HepG2 (cell line): ENCODE results near the gene LSM6. TPM values are rescaled to one million over a fixed set of nuclear protein-coding genes. Genes with fewer than 3 reads are reported as not detected.

Experiments used
- ATAC-seq: fragments of 200-7000 bp; cut with Tn5 transposase; 3 replicates; pipeline ENCODE4 v1.9.1; 2020; ENCODE audit warnings: mild to moderate bottlenecking, moderate library complexity
- BruUV-seq: library from RNA; stranded (reverse); fragments of 400-500 nt; replicated peaks from 2 replicates; lab custom pipeline; 2021; lab: Mats Ljungman, UMichigan
- CTCF ChIA-PET: fragments of 300-600 bp; formaldehyde crosslinking; extraction: SDS; loops from one replicate; lab custom pipeline; 2021; ENCODE audit warnings: low total read pairs, inconsistent platforms, low intra/inter-chr PET ratio; lab: Yijun Ruan, JAX
- POLR2A ChIA-PET: fragments of 350-600 bp; sonication (Branson Sonifier 250); formaldehyde crosslinking; loops from one replicate; lab custom pipeline; 2020; ENCODE audit warnings: antibody characterized with exemption, inconsistent platforms; lab: Yijun Ruan, JAX
- DNase-seq: peaks from one replicate; pipeline ENCODE4 v3.0.0-alpha.2; 2015; ENCODE audit warnings: low spot score
- FAIRE-seq: peaks from 3 replicates; lab custom pipeline; 2011; peaks lifted over from hg19 to GRCh38; lab: Jason Lieb, UNC
- H2AFZ ChIP-seq: one replicate; pipeline ENCODE4 v1.6.1; 2011; ENCODE audit warnings: low read length, inconsistent platforms
- H3K27ac ChIP-seq: fragments of 300-600 bp; 3 replicates; pipeline ENCODE4 v1.8.0; 2011; ENCODE audit warnings: mixed run types, mild to moderate bottlenecking, mixed read lengths, low read length, inconsistent platforms; ENCODE audit not compliant: insufficient read depth; ENCODE audit errors: extremely low read length
- H3K27me3 ChIP-seq, 2 experiments: fragments of 200-600 bp in 1 of 2; 2 replicates in 1 of 2; 3 replicates in 1 of 2; pipeline versions ENCODE4 v1.6.0 to v1.8.0; 2011; ENCODE audit warnings: low read length in 2 of 2, mild to moderate bottlenecking in 2 of 2, moderate library complexity in 2 of 2, inconsistent platforms in 1 of 2; ENCODE audit not compliant: insufficient read depth in 2 of 2, control insufficient read depth in 1 of 2
- H3K36me3 ChIP-seq, 2 experiments: fragments of 200-600 bp in 1 of 2; replicated peaks in 1 of 2; 2 replicates in 1 of 2; 3 replicates in 1 of 2; pipeline versions ENCODE4 v1.5.1 to v1.8.0; 2011; ENCODE audit warnings: low read length in 2 of 2, inconsistent platforms in 1 of 2; ENCODE audit not compliant: insufficient read depth in 2 of 2, control insufficient read depth in 1 of 2
- H3K4me1 ChIP-seq: 2 replicates; pipeline ENCODE4 v1.5.1; 2012; ENCODE audit warnings: low read length, inconsistent platforms; ENCODE audit not compliant: insufficient read depth
- H3K4me2 ChIP-seq: 2 replicates; pipeline ENCODE4 v1.6.0; 2011; ENCODE audit warnings: low read depth, low read length, inconsistent platforms
- H3K4me3 ChIP-seq, 3 experiments: fragments of 200-600 bp in 1 of 3; sonication (generic), shearing (Covaris generic) in 1 of 3; replicated peaks in 1 of 3; 2 replicates each; pipeline ENCODE4 v1.5.1; 2011 to 2016; ENCODE audit warnings: low read length in 3 of 3, inconsistent platforms in 2 of 3, low read depth in 2 of 3, mild to moderate bottlenecking in 2 of 3, control low read depth in 1 of 3, mixed read lengths in 1 of 3; ENCODE audit not compliant: insufficient read depth in 1 of 3
- H3K79me2 ChIP-seq: one replicate; pipeline ENCODE4 v1.6.1; 2011; ENCODE audit warnings: low read length, inconsistent platforms; ENCODE audit not compliant: insufficient read depth
- H3K9ac ChIP-seq: 2 replicates; pipeline ENCODE4 v1.6.0; 2011; ENCODE audit warnings: mild to moderate bottlenecking, low read depth, low read length, inconsistent platforms; ENCODE audit not compliant: insufficient read depth
- H3K9me3 ChIP-seq: 2 replicates; pipeline ENCODE4 v1.5.1; 2012; ENCODE audit warnings: mild to moderate bottlenecking, low read length
- H4K20me1 ChIP-seq: 2 replicates; pipeline ENCODE4 v1.6.0; 2011; ENCODE audit warnings: inconsistent platforms, mild to moderate bottlenecking, low read length, moderate library complexity; ENCODE audit not compliant: insufficient read depth
- AGO1 ChIP-seq: fragments of 200-400 bp; formaldehyde crosslinking; IDR thresholded peaks from 2 replicates; pipeline ENCODE4 v1.6.1; 2017; ENCODE audit warnings: mild to moderate bottlenecking, low read depth, low read length, moderate library complexity; ENCODE audit not compliant: poor library complexity, severe bottlenecking
- HHEX ChIP-seq: IDR thresholded peaks from 2 replicates; pipeline ENCODE4 v1.6.1; 2016; ENCODE audit warnings: control low read depth
- NCOR1 ChIP-seq: fragments of 200-600 bp; sonication (generic); IDR thresholded peaks from 2 replicates; pipeline ENCODE4 v1.7.0; 2017; ENCODE audit warnings: antibody characterized with exemption, low read length, borderline replicate concordance
- RARA ChIP-seq: IDR thresholded peaks from 2 replicates; pipeline ENCODE4 v1.6.1; 2016; ENCODE audit warnings: missing genetic modification reagents, missing compliant biosample characterization
- SP4 ChIP-seq: sonication (generic); formaldehyde crosslinking; IDR thresholded peaks from 2 replicates; pipeline ENCODE4 v1.8.1; 2023; ENCODE audit warnings: mild to moderate bottlenecking, missing genetic modification reagents
- THAP11 ChIP-seq: IDR thresholded peaks from 2 replicates; pipeline ENCODE4 v1.6.1; 2016; ENCODE audit warnings: missing biosample characterization, missing genetic modification reagents
- ZNF20 ChIP-seq: sonication (generic); formaldehyde crosslinking; IDR thresholded peaks from 2 replicates; pipeline ENCODE4 v1.4.0; 2020; ENCODE audit warnings: mild to moderate bottlenecking, moderate library complexity, missing genetic modification reagents
- ZNF652 ChIP-seq: IDR thresholded peaks from 2 replicates; pipeline ENCODE4 v1.6.1; 2016; ENCODE audit warnings: low read depth, borderline replicate concordance
- ZNF674 ChIP-seq: sonication (generic); formaldehyde crosslinking; IDR thresholded peaks from 2 replicates; pipeline ENCODE4 v1.5.0; 2020; ENCODE audit warnings: low read depth, mild to moderate bottlenecking, missing genetic modification reagents
- WGBS: methylation state at CpG from one replicate; pipeline ENCODE4 v1.1.6; 2017; ENCODE audit warnings: low lambda C conversion rate; 5-methylcytosine and 5-hydroxymethylcytosine counted together
- in situ Hi-C: cut with HindIII; loops from 2 replicates; pipeline ENCODE4 v1.10.0; 2017; ENCODE audit warnings: low pct_unique_long_range_greater_than_20kb; ENCODE audit not compliant: extremely low pct_ligation_motif_present
- intact Hi-C: fragments of 100-400 bp; cut with micrococcal nuclease; formaldehyde crosslinking; loops from one replicate; pipeline ENCODE4 v1.10.0; 2022; ENCODE audit not compliant: unreplicated experiment
- polyA plus RNA-seq, 8 experiments: library from polyadenylated mRNA; depleted of rRNA in 3 of 8; stranded (reverse) in 7 of 8; unstranded in 1 of 8; fragments of >200 nt; fragmentation: Illumina TruSeq in 4 of 8; extraction: Trizol in 4 of 8; gene quantifications; 2 replicates each; pipeline versions ENCODE4 v1.2.1 to v1.2.3, GENCODE V29; 2011 to 2016; ENCODE audit warnings: low read depth in 4 of 8, missing spikeins in 1 of 8, mixed read lengths in 1 of 8; ENCODE audit not compliant: insufficient read depth in 1 of 8
- total RNA-seq, 5 experiments: library from RNA; depleted of rRNA; stranded (reverse); fragments of >200 nt; fragmentation: Illumina TruSeq; extraction: Trizol; gene quantifications; 2 replicates each; pipeline ENCODE4 v1.2.3, GENCODE V29; 2016; ENCODE audit warnings: low read depth in 1 of 5
- TF ChIP-seq, protein P1 (sequence below): sonication (generic); formaldehyde crosslinking; conservative IDR thresholded peaks from 2 replicates; pipeline ENCODE4 v1.4.0; 2020; ENCODE audit warnings: missing genetic modification reagents

Gene LSM6
- total and polyA plus RNA-seq, 2 of the 13 experiments (the other 11 are each of a cell fraction or from before 2014, with no cell fraction given), result 14.6 to 83.3 TPM

DNA sequence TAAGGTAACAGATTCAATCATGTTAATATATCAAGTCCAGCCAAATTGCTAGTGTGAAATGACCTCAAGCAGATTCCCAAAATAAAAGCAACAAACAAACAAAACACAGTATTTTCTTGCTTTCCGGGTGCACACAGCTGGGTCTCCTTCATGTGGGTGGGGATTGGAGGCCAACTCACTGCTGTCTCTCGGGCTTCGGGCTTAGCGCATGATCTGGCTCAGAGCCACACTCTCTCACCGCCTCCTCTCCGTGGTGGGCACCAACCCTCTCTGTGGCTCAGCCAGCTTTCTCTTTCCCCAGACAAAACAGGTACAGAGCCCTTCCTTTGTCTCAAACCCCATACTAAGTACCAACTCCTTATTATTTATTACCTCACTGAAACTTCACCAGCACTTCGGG, 35.9 kb downstream of the LSM6 start:
- no TSS peak for BruUV-seq

DNA sequence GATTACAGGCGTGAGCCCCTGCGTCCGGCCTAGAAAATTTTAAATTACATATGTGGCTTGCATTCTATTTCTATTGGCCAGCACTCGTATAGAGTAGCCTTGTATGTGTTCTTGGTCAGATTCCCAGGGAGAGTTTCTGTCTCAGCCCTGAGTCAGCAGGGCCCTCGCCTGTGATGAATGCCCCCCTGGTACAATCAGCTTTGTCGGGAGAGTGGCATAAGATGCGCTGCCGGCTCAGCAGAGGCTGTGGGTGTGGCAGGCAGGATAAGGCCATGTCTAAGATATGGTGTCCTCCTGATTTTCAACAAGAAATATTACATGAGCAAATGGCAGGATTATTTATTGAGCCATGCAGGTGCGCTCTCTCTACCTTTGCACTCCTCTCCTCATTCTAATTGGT, 37.3 kb downstream of the LSM6 start:
- WGBS, result 43% methylated on average over 9 of the region's 9 CpGs
- ATAC-seq (no peak), DNase-seq (no peak), FAIRE-seq (no peak)
- no peaks in the 10 kb centered on the region for H3K79me2 ChIP-seq
- no peak overlapping the region for H3K4me2 ChIP-seq
- in situ Hi-C loops (no loop called here), intact Hi-C loops (no loop called here)
- CTCF ChIA-PET, result no interaction called here
- H3K4me1 ChIP-seq, result no peaks in the 10 kb centered on the region
- no peak for TF ChIP-seq SP4 (CRISPR knock-in tag)
- TF ChIP-seq ZNF20 (CRISPR knock-in tag), result no peak
- no peak for TF ChIP-seq THAP11 (CRISPR knock-in tag)
- TF ChIP-seq, protein P1, sequence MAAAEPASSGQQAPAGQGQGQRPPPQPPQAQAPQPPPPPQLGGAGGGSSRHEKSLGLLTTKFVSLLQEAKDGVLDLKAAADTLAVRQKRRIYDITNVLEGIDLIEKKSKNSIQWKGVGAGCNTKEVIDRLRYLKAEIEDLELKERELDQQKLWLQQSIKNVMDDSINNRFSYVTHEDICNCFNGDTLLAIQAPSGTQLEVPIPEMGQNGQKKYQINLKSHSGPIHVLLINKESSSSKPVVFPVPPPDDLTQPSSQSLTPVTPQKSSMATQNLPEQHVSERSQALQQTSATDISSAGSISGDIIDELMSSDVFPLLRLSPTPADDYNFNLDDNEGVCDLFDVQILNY, result no peak
- no peak for TF ChIP-seq ZNF652 (CRISPR knock-in tag)
- TF ChIP-seq AGO1, result no peak
- TF ChIP-seq NCOR1, result no peak
- TF ChIP-seq HHEX (CRISPR knock-in tag), result no peak
- no peak for TF ChIP-seq RARA
- H3K9ac ChIP-seq, result no peak overlapping the region
- no peaks in the 10 kb centered on the region for H3K36me3 ChIP-seq
- no TSS peak for BruUV-seq
- H3K9me3 ChIP-seq, result no peaks in the 10 kb centered on the region
- no peak overlapping the region for H2AFZ ChIP-seq
- H3K4me3 ChIP-seq, result no peak overlapping the region
- no peak overlapping the region for H3K27ac ChIP-seq
- no peaks in the 10 kb centered on the region for H4K20me1 ChIP-seq
- POLR2A ChIA-PET, result no interaction called here
- H3K27me3 ChIP-seq, result no peaks in the 10 kb centered on the region

More for the DNA sequence above, 35.9 kb downstream of the LSM6 start:
- Histone ChIP-seq H3K4me1 (no peaks in the 10 kb centered on the region), H3K79me2 (no peaks in the 10 kb centered on the region), H3K9ac (no peak overlapping the region), H3K27me3 (no peaks in the 10 kb centered on the region), H3K4me2 (no peak overlapping the region), H3K4me3 (no peak overlapping the region), H2AFZ (no peak overlapping the region), H3K9me3 (no peaks in the 10 kb centered on the region), H4K20me1 (no peaks in the 10 kb centered on the region), H3K27ac (no peak overlapping the region), H3K36me3 (no peaks in the 10 kb centered on the region)
- FAIRE-seq, result no peak
- ChIA-PET CTCF (no interaction called here), POLR2A (no interaction called here)
- intact Hi-C loops, result no loop called here
- DNase-seq, result no peak
- peak; percentile 44; the same call in 1 of the 3 replicates for ATAC-seq
- in situ Hi-C loops, result no loop called here
- no peak for TF ChIP-seq ZNF674 (CRISPR knock-in tag)
- TF ChIP-seq, all 625 proteins: peak for 0
- WGBS, result 11% methylated on average over 7 of the region's 7 CpGs
